ENCODE measurements around the gene ZCCHC7. TPM values are rescaled to one million over a fixed set of nuclear protein-coding genes. Genes with fewer than 3 reads are reported as not detected.

ZCCHC7 gene
- total and polyA plus RNA-seq, 2 donors (not counting 3 experiments of a cell fraction or from before 2014, with no cell fraction given): 7.4 to 14.8 TPM

DNA sequence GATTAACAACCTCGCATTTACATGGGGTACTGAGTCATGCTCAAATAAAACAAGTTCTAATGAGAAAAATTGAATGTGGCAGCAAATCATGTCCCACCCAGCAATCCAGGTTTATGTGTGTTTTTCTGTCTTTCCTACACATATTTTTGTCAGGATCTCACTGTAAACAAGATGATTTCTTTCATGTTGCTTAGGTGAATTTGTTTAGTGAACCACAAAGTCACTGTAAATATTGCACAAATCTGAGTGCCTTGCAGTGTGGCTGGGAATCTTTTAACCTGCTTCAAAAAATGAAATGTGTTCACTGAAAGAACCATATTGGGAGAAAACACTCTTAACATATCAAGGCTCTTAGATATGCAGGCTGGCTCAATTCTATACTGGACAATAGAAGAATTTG lies 23.1 kb upstream of the ZCCHC7 start:
- CTCF ChIA-PET: interaction anchor here (0.6 kb wide), 1 partner anchor 99 kb away, joined by 3 read pairs; no protein-coding TSS in a partner anchor
- POLR2A ChIA-PET: interaction anchor here (0.6 kb wide), 1 partner anchor 126 kb away, joined by 4 read pairs; no protein-coding TSS in a partner anchor

More for the DNA sequence above, 23.1 kb upstream of the ZCCHC7 start:
- peaks cover 0 to 2% of the 10 kb centered on the region in 2 experiments for H3K27me3 ChIP-seq (ENCODE audit: control insufficient read depth in 2 of 2, insufficient read depth in 2 of 2, low read length in 2 of 2)
- H3K4me3 ChIP-seq (replicated peaks in 1 of 3; ENCODE audit: insufficient read depth in 1 of 3, low read depth in 1 of 3, low read length in 3 of 3): no peak overlapping the region
- FAIRE-seq: no peak
- no peak for DNase-seq (ENCODE audit: low read depth, low spot score)
- BruUV-seq (replicated peaks): no TSS peak
- no peak overlapping the region for H3K9ac ChIP-seq (replicated peaks; ENCODE audit: extremely low read depth, insufficient read depth, low read length)
- H3K4me1 ChIP-seq (ENCODE audit: control insufficient read depth, extremely low read depth, insufficient read depth, low read length): no peaks in the 10 kb centered on the region
- no peaks in the 10 kb centered on the region for H3K36me3 ChIP-seq (ENCODE audit: control insufficient read depth in 2 of 2, extremely low read depth in 1 of 2, insufficient read depth in 2 of 2, low read length in 2 of 2)
- H4K20me1 ChIP-seq (replicated peaks; ENCODE audit: control insufficient read depth, extremely low read depth, insufficient read depth, low read length): no peaks in the 10 kb centered on the region
- H3K9me1 ChIP-seq (replicated peaks; ENCODE audit: control insufficient read depth, extremely low read depth, insufficient read depth, low read length): no peaks in the 10 kb centered on the region
- no peaks in the 10 kb centered on the region for H3K9me3 ChIP-seq (replicated peaks; ENCODE audit: control insufficient read depth, insufficient read depth, low read length)
- dilution Hi-C loops (cut with MboI; ENCODE audit: extremely low pct_ligation_motif_present, low sequenced_read_pairs): no loop called here
- H2AFZ ChIP-seq (ENCODE audit: low read depth, low read length): no peak overlapping the region
- H3K4me2 ChIP-seq (ENCODE audit: insufficient read depth, low read length): no peak overlapping the region
- no peak overlapping the region for H3K27ac ChIP-seq (ENCODE audit: insufficient read depth, low read depth, low read length)
- H3K79me2 ChIP-seq (ENCODE audit: control insufficient read depth, insufficient read depth, low read length): no peaks in the 10 kb centered on the region
- intact Hi-C loops (cut with micrococcal nuclease): no loop called here
- TF ChIP-seq MYC (IDR thresholded peaks at IDR 0.05; ENCODE audit: low read depth, low read length): no peak
- TF ChIP-seq JUN (IDR thresholded peaks at IDR 0.05; ENCODE audit: borderline replicate concordance, insufficient read depth, insufficient read length, low read depth): no peak
- no peak for TF ChIP-seq FOS (IDR thresholded peaks at IDR 0.05; ENCODE audit: borderline replicate concordance, insufficient read depth, low read length)
- TF ChIP-seq POLR2A (IDR thresholded peaks at IDR 0.05; ENCODE audit: low read depth, low read length): no peak
- TF ChIP-seq POLR2AphosphoS5 (IDR thresholded peaks at IDR 0.05; ENCODE audit: insufficient read depth, low read depth, low read length): no peak
- TF ChIP-seq GATA2 (IDR thresholded peaks at IDR 0.05; ENCODE audit: insufficient read depth, insufficient read length, low read depth, low read length): no peak
- TF ChIP-seq, protein P1, sequence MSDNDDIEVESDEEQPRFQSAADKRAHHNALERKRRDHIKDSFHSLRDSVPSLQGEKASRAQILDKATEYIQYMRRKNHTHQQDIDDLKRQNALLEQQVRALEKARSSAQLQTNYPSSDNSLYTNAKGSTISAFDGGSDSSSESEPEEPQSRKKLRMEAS (IDR thresholded peaks at IDR 0.05; ENCODE audit: insufficient read depth, insufficient read length): no peak
- no peak for TF ChIP-seq CTCF (IDR thresholded peaks at IDR 0.05; ENCODE audit: extremely low read depth in 1 of 2, insufficient read depth in 1 of 2, low read depth in 1 of 2, low read length in 2 of 2)
- TF ChIP-seq EZH2 (IDR thresholded peaks at IDR 0.05; ENCODE audit: borderline replicate concordance, low read depth, low read length, severe bottlenecking): no peak
